HCT116 (cell line): ENCODE data around the gene NRXN2. TPM values are rescaled to one million over a fixed set of nuclear protein-coding genes. Genes with fewer than 3 reads are reported as not detected.

Experiments
- ATAC-seq: fragments of 200-7000 bp; cut with Tn5 transposase; 2 replicates; pipeline ENCODE4 v1.9.1; 2020; ENCODE audit warnings: mild to moderate bottlenecking, moderate library complexity
- BruUV-seq: library from RNA; stranded (reverse); fragments of 400-500 nt; replicated peaks from 2 replicates; lab custom pipeline; 2021; lab: Mats Ljungman, UMichigan
- CTCF ChIA-PET: fragments of 300-600 bp; sonication (Branson Sonifier 250); formaldehyde crosslinking; loops from one replicate; lab custom pipeline; 2021; ENCODE audit warnings: antibody characterized with exemption; lab: Charles Lee
- POLR2A ChIA-PET: fragments of 300-600, 350-600 bp; sonication (Branson Sonifier 250); formaldehyde crosslinking; loops from one replicate; lab custom pipeline; 2021; ENCODE audit warnings: antibody characterized with exemption; lab: Charles Lee
- RAD21 ChIA-PET, 2 experiments: fragments of 300-600 bp; sonication (Branson Sonifier 250); formaldehyde crosslinking; loops; one replicate each; lab custom pipeline; 2023; ENCODE audit warnings: low total read pairs in 2 of 2; ENCODE audit not compliant: uncharacterized antibody in 2 of 2, unreplicated experiment in 2 of 2, low non-redundant PET in 1 of 2; lab: Charles Lee
- DNase-seq: peaks from one replicate; pipeline ENCODE4 v3.0.0-alpha.2; 2010; ENCODE audit warnings: low read depth, low spot score
- H2AFZ ChIP-seq: fragments of 200-600 bp; shearing (Covaris generic), sonication (generic); 2 replicates; pipeline ENCODE4 v1.6.1; 2017; ENCODE audit warnings: low read depth, mixed run types, mixed read lengths, antibody characterized with exemption, low read length; ENCODE audit not compliant: poor library complexity, severe bottlenecking
- H3K27ac ChIP-seq: 2 replicates; pipeline ENCODE4 v1.5.1; 2012; ENCODE audit warnings: low read depth, low read length
- H3K27me3 ChIP-seq: fragments of 200-600 bp; sonication (generic); 2 replicates; pipeline ENCODE4 v1.6.1; 2016; ENCODE audit warnings: mixed run types, low read length, mixed read lengths; ENCODE audit not compliant: insufficient read depth
- H3K36me3 ChIP-seq, 2 experiments: fragments of 200-500 bp in 1 of 2; fragments of 200-600 bp in 1 of 2; sonication (Bioruptor generic) in 1 of 2; sonication (generic) in 1 of 2; 2 replicates each; pipeline versions ENCODE4 v1.5.1 to v1.6.1; 2014 to 2016; ENCODE audit warnings: low read length in 2 of 2, inconsistent platforms in 1 of 2, mixed read lengths in 1 of 2, mixed run types in 1 of 2; ENCODE audit not compliant: insufficient read depth in 2 of 2, control insufficient read depth in 1 of 2
- H3K4me1 ChIP-seq, 2 experiments: fragments of 200-600 bp in 1 of 2; sonication (generic) in 1 of 2; 2 replicates each; pipeline versions ENCODE4 v1.5.1 to v1.6.1; 2012 to 2017; ENCODE audit warnings: low read length in 2 of 2, inconsistent platforms in 1 of 2, mild to moderate bottlenecking in 1 of 2, mixed read lengths in 1 of 2, mixed run types in 1 of 2, moderate library complexity in 1 of 2; ENCODE audit not compliant: insufficient read depth in 2 of 2, control insufficient read depth in 1 of 2
- H3K4me2 ChIP-seq: fragments of 200-600 bp; sonication (generic); 2 replicates; pipeline ENCODE4 v1.6.1; 2017; ENCODE audit warnings: mixed run types, low read length, mixed read lengths
- H3K4me3 ChIP-seq, 2 experiments: fragments of 200-600 bp in 1 of 2; sonication (generic) in 1 of 2; replicated peaks in 1 of 2; 2 replicates each; pipeline ENCODE4 v1.5.1; 2011 to 2016; ENCODE audit warnings: low read length in 2 of 2, control low read depth in 1 of 2, low read depth in 1 of 2, mild to moderate bottlenecking in 1 of 2, mixed read lengths in 1 of 2, mixed run types in 1 of 2
- H3K79me2 ChIP-seq: fragments of 200-600 bp; sonication (generic); 2 replicates; pipeline ENCODE4 v1.6.1; 2017; ENCODE audit warnings: mild to moderate bottlenecking, mixed run types, low read length, moderate library complexity, mixed read lengths; ENCODE audit not compliant: insufficient read depth
- H3K9ac ChIP-seq: fragments of 200-600 bp; sonication (generic); 2 replicates; pipeline ENCODE4 v1.6.1; 2016; ENCODE audit warnings: low read length, mixed read lengths
- H3K9me2 ChIP-seq: fragments of 200-600 bp; sonication (generic), shearing (Covaris generic); 2 replicates; pipeline ENCODE4 v1.6.1; 2017; ENCODE audit warnings: mixed run types, mild to moderate bottlenecking, moderate library complexity; ENCODE audit not compliant: insufficient read depth
- H3K9me3 ChIP-seq, 2 experiments: fragments of 200-500 bp in 1 of 2; fragments of 200-600 bp in 1 of 2; sonication (Bioruptor generic) in 1 of 2; sonication (generic) in 1 of 2; 2 replicates each; pipeline ENCODE4 v1.6.1; 2014 to 2017; ENCODE audit warnings: low read length in 2 of 2, mixed read lengths in 2 of 2, inconsistent platforms in 1 of 2, low read depth in 1 of 2, mild to moderate bottlenecking in 1 of 2, mixed run types in 1 of 2, moderate library complexity in 1 of 2; ENCODE audit not compliant: control insufficient read depth in 1 of 2, insufficient read depth in 1 of 2
- H4K20me1 ChIP-seq: fragments of 200-600 bp; sonication (generic), shearing (Covaris generic); 2 replicates; pipeline ENCODE4 v1.6.1; 2017; ENCODE audit warnings: mixed run types, mild to moderate bottlenecking, moderate library complexity; ENCODE audit not compliant: insufficient read depth
- CBX3 ChIP-seq: IDR thresholded peaks from 2 replicates; pipeline ENCODE4 v1.6.1; 2012; ENCODE audit warnings: low read depth
- EGR1 ChIP-seq: IDR thresholded peaks from 2 replicates; pipeline ENCODE4 v1.6.1; 2012; ENCODE audit warnings: low read depth
- ELF1 ChIP-seq: IDR thresholded peaks from 2 replicates; pipeline ENCODE4 v1.6.1; 2012; ENCODE audit warnings: low read depth, borderline replicate concordance
- EZH2 ChIP-seq: fragments of 200-600 bp; sonication (generic); IDR thresholded peaks from 2 replicates; pipeline ENCODE4 v1.6.1; 2017; ENCODE audit warnings: antibody characterized with exemption, mixed run types
- JUND ChIP-seq: IDR thresholded peaks from 2 replicates; pipeline ENCODE4 v1.6.1; 2012
- POLR2AphosphoS5 ChIP-seq: IDR thresholded peaks from 2 replicates; pipeline ENCODE4 v1.6.1; 2011; ENCODE audit warnings: mild to moderate bottlenecking, low read depth, low read length, moderate library complexity
- RAD21 ChIP-seq: IDR thresholded peaks from 2 replicates; pipeline ENCODE4 v1.6.1; 2012; ENCODE audit warnings: low read depth, mild to moderate bottlenecking
- SP1 ChIP-seq: IDR thresholded peaks from 2 replicates; pipeline ENCODE4 v1.6.1; 2012; ENCODE audit warnings: low read depth
- SRF ChIP-seq: IDR thresholded peaks from 2 replicates; pipeline ENCODE4 v1.6.1; 2012; ENCODE audit warnings: low read depth
- TCF7L2 ChIP-seq: IDR thresholded peaks from 2 replicates; pipeline ENCODE4 v1.7.0; 2011; ENCODE audit warnings: borderline replicate concordance, inconsistent platforms; ENCODE audit not compliant: insufficient read depth, insufficient read length; ENCODE audit errors: extremely low read depth
- YY1 ChIP-seq: IDR thresholded peaks from 2 replicates; pipeline ENCODE4 v1.6.1; 2011; ENCODE audit warnings: low read length, low read depth, moderate library complexity, mild to moderate bottlenecking; ENCODE audit not compliant: insufficient replicate concordance; ENCODE audit errors: extremely low read depth
- ZFX ChIP-seq: fragments of 450-650 bp; IDR thresholded peaks from 2 replicates; pipeline ENCODE4 v1.6.1; 2017
- ZNF274 ChIP-seq: fragments of 200-500 bp; sonication (Bioruptor generic); IDR thresholded peaks from 2 replicates; pipeline ENCODE4 v1.6.1; 2014; ENCODE audit warnings: mild to moderate bottlenecking, low read depth, low read length, inconsistent platforms
- intact Hi-C: fragments of 100-400 bp; cut with micrococcal nuclease; formaldehyde crosslinking; loops from 2 replicates; pipeline ENCODE4 v1.10.0; 2022
- total RNA-seq: library from RNA; stranded (reverse); gene quantifications from one replicate; pipeline ENCODE4 v1.2.1, GENCODE V29; 2021; ENCODE audit not compliant: unreplicated experiment
- TF ChIP-seq, protein P1 (sequence below): IDR thresholded peaks from 2 replicates; pipeline ENCODE4 v1.6.1; 2012
- TF ChIP-seq, protein P2 (sequence below): IDR thresholded peaks from 2 replicates; pipeline ENCODE4 v1.6.1; 2012
- TF ChIP-seq, protein P3 (sequence below): IDR thresholded peaks from 2 replicates; pipeline ENCODE4 v1.6.1; 2012; ENCODE audit warnings: low read depth

NRXN2 gene
- total RNA-seq, 1 experiment from 2014 or later: 1.5 TPM

DNA sequence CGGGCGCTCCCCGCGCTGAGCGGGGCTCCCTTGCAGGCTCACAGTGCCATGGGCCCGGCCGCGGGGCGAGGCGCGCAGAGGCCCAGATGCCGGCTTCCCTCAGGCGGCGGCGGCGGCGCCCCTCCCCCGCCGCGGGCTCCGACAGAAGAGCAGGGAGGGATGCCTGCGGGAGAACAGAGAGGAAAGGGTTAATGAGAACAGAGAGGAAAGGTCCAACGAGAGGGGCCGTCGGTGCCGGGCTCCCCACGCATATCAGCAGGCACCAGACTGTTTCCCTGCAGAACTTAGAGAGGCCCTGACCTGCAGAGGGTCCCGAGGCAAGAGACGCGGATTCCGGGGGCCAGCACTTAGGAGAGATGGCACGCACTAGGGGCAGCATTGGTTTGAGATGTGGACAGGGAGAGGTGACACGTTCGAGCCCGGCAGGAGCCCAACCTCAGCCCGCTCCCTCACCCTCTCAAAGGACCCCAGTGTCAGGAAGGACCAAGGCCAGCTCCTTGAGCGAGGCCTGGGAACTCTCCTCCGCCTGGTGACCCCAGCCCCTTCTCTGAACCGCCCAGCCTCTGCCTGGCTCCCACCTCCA, 9.1 kb downstream of the NRXN2 start:
- Histone ChIP-seq H2AFZ (no peak overlapping the region), H3K4me3 (no peak overlapping the region), H3K4me2 (no peak overlapping the region), H4K20me1 (no peaks in the 10 kb centered on the region), H3K4me1 (peaks cover 7 to 23% of the 10 kb centered on the region in 2 experiments; a peak in 3 of 4 replicates), H3K9me2 (no peaks in the 10 kb centered on the region), H3K27ac (no peak overlapping the region), H3K36me3 (no peaks in the 10 kb centered on the region), H3K79me2 (no peaks in the 10 kb centered on the region), H3K9me3 (no peaks in the 10 kb centered on the region), H3K9ac (no peak overlapping the region), H3K27me3 (peaks cover 5% of the 10 kb centered on the region; the same call in 1 of the 2 replicates)
- RAD21 ChIA-PET: no interaction called here
- TF ChIP-seq TCF7L2: no peak
- TF ChIP-seq RAD21: no peak
- no peak for TF ChIP-seq POLR2AphosphoS5
- TF ChIP-seq EZH2: no peak
- TF ChIP-seq, protein P1, sequence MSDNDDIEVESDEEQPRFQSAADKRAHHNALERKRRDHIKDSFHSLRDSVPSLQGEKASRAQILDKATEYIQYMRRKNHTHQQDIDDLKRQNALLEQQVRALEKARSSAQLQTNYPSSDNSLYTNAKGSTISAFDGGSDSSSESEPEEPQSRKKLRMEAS: no peak
- no peak for TF ChIP-seq SP1
- TF ChIP-seq, protein P2, sequence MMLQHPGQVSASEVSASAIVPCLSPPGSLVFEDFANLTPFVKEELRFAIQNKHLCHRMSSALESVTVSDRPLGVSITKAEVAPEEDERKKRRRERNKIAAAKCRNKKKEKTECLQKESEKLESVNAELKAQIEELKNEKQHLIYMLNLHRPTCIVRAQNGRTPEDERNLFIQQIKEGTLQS: no peak
- no TSS peak for BruUV-seq
- intact Hi-C loops: loop anchor here (10.0 kb wide), 1 partner anchor 1209 kb away; the partner anchor contains the start of gene LGALS12
- ATAC-seq: no peak
- CTCF ChIA-PET: no interaction called here
- no peak for DNase-seq
- POLR2A ChIA-PET: no interaction called here

DNA sequence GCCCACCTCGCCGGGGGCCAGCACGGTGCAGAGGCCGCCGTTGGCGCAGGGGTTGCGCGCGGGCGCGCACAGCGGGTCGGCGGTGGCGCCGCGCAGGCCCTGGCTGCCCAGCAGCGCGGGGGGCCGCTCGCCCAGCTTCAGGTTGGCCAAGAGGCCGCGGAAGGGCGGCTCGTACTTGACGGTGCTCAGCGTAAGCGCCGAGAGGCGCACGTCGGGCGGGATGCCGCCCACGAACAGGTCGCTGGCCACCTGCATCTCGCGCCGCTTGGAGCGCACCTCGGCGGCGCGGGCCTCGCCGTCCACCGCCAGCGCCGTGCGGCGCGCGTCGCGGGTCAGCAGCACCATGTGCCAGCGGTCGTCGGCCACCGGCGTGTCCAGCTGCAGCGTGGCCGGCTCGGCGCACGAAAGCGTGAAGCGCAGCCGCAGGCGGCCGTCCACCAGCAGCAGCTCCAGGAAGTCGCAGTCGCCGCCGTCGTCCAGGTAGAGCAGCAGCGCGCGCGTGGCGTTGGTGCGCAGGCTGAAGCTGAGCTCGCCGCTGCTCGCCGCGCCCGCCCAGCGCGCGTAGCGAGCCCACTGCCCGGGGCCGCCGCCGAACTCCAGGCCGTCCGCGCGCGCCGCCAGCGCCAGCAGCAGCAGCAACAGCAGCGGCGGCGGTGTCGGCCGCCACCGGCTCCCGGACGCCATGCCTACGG, 9.8 kb downstream of the NRXN2 start:
- ChIA-PET POLR2A (no interaction called here), CTCF (no interaction called here), RAD21 (no interaction called here)
- peaks cover 5% of the 10 kb centered on the region; the same call in 1 of the 2 replicates for H3K27me3 ChIP-seq
- no peaks in the 10 kb centered on the region for H3K9me3 ChIP-seq
- no peak overlapping the region for H3K9ac ChIP-seq
- H4K20me1 ChIP-seq: no peaks in the 10 kb centered on the region
- peaks cover 7 to 23% of the 10 kb centered on the region in 2 experiments; a peak in 3 of 4 replicates for H3K4me1 ChIP-seq
- H3K27ac ChIP-seq: no peak overlapping the region
- no TSS peak for BruUV-seq
- ATAC-seq: no peak
- no peak overlapping the region for H3K4me2 ChIP-seq
- no peak overlapping the region for H3K4me3 ChIP-seq
- H3K36me3 ChIP-seq: no peaks in the 10 kb centered on the region
- H3K79me2 ChIP-seq: no peaks in the 10 kb centered on the region
- H3K9me2 ChIP-seq: no peaks in the 10 kb centered on the region
- H2AFZ ChIP-seq: no peak overlapping the region
- intact Hi-C loops: loop anchor here (10.0 kb wide), 1 partner anchor 1208 kb away; the partner anchor contains the start of gene LGALS12
- DNase-seq: no peak
- no peak for TF ChIP-seq CBX3
- TF ChIP-seq, protein P2: no peak
- TF ChIP-seq ZFX: no peak
- TF ChIP-seq ZNF274: no peak
- TF ChIP-seq EGR1: no peak
- TF ChIP-seq ELF1: no peak
- TF ChIP-seq SP1: no peak
- no peak for TF ChIP-seq JUND
- no peak for TF ChIP-seq SRF
- TF ChIP-seq, protein P3, sequence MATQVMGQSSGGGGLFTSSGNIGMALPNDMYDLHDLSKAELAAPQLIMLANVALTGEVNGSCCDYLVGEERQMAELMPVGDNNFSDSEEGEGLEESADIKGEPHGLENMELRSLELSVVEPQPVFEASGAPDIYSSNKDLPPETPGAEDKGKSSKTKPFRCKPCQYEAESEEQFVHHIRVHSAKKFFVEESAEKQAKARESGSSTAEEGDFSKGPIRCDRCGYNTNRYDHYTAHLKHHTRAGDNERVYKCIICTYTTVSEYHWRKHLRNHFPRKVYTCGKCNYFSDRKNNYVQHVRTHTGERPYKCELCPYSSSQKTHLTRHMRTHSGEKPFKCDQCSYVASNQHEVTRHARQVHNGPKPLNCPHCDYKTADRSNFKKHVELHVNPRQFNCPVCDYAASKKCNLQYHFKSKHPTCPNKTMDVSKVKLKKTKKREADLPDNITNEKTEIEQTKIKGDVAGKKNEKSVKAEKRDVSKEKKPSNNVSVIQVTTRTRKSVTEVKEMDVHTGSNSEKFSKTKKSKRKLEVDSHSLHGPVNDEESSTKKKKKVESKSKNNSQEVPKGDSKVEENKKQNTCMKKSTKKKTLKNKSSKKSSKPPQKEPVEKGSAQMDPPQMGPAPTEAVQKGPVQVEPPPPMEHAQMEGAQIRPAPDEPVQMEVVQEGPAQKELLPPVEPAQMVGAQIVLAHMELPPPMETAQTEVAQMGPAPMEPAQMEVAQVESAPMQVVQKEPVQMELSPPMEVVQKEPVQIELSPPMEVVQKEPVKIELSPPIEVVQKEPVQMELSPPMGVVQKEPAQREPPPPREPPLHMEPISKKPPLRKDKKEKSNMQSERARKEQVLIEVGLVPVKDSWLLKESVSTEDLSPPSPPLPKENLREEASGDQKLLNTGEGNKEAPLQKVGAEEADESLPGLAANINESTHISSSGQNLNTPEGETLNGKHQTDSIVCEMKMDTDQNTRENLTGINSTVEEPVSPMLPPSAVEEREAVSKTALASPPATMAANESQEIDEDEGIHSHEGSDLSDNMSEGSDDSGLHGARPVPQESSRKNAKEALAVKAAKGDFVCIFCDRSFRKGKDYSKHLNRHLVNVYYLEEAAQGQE: no peak
- TF ChIP-seq YY1: no peak
